HK-2 (cell line): ENCODE data around the gene DDOST.

Experiments
- DNase-seq: peaks from one replicate; pipeline ENCODE4 v3.0.0-alpha.2; 2018; ENCODE audit not compliant: unreplicated experiment

DDOST gene

GRCh38 chr1:20661207-20662109, at the start of gene DDOST:
TSS of gene DDOST (minus strand) at chr1:20661369. CDS start at chr1:20661350, 19 bp downstream.
- peak; percentile 97 for DNase-seq

GRCh38 chr1:20710469-20711284, 49.5 kb upstream of the DDOST start:
- no peak for DNase-seq

- DNase-seq = no peak
Measured at GRCh38 chr1:20709868-20710267, 48.7 kb upstream of the DDOST start.

- DNase-seq = no peak
Measured at GRCh38 chr1:20708891-20709290, 47.7 kb upstream of the DDOST start.

- no peak for DNase-seq
Measured at GRCh38 chr1:20708057-20708456, 46.9 kb upstream of the DDOST start.

- DNase-seq = no peak
Measured at GRCh38 chr1:20706841-20707240, 45.7 kb upstream of the DDOST start.

- no peak for DNase-seq
Measured at GRCh38 chr1:20705203-20705755, 44.1 kb upstream of the DDOST start.

- DNase-seq = no peak
Measured at GRCh38 chr1:20704390-20705202, 43.4 kb upstream of the DDOST start.

GRCh38 chr1:20703124-20703756, 42.1 kb upstream of the DDOST start:
- DNase-seq = no peak

- no peak for DNase-seq
Measured at GRCh38 chr1:20702416-20702815, 41.2 kb upstream of the DDOST start.

GRCh38 chr1:20701847-20702246, 40.7 kb upstream of the DDOST start:
- no peak for DNase-seq

GRCh38 chr1:20701446-20701845, 40.3 kb upstream of the DDOST start:
- DNase-seq = no peak

- no peak for DNase-seq
Measured at GRCh38 chr1:20700636-20701215, 39.6 kb upstream of the DDOST start.

GRCh38 chr1:20699558-20699957, 38.4 kb upstream of the DDOST start:
- DNase-seq = no peak

- DNase-seq = no peak
Measured at GRCh38 chr1:20698195-20698910, 37.2 kb upstream of the DDOST start.

- no peak for DNase-seq
Measured at GRCh38 chr1:20697563-20697962, 36.4 kb upstream of the DDOST start.

GRCh38 chr1:20696397-20697333, 35.5 kb upstream of the DDOST start:
- peak; percentile 96 for DNase-seq

- no peak for DNase-seq
Measured at GRCh38 chr1:20695515-20695914, 34.3 kb upstream of the DDOST start.

- no peak for DNase-seq
Measured at GRCh38 chr1:20693623-20694022, 32.5 kb upstream of the DDOST start.
